ENCODE results near the gene RAPGEF5.
A peak's percentile ranks its signal among the peaks of the same experiment; 100 is the strongest.
"Not testable (repeated sequence)": the region's sequence is repeated elsewhere in the genome, so short reads cannot be mapped to it uniquely, and the experiment has no call there.

RAPGEF5 gene

DNA sequence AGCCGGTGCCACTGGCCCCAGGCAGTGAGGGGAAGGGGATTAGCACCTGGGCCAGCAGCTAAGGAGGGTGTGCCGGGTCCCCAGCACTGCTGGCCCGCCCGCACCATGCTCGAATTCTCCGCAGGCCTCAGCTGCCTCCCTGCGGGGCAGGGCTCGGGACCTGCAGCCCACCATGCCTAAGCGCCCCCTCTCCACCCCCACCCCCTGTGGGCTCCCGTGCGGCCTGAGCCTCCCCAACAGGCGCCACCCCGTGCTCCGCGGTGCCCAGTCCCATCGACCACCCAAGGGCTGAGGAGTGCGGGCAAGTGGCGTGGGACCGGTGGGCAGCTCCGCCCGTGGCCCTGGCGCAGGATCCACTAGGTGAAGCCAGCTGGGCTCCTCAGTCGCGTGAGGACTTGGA lies 266.4 kb downstream of the RAPGEF5 start:
- TF ChIP-seq ZNF274 (IDR thresholded peaks at IDR 0.05; ENCODE audit: low read depth, low read length), result no peak
- H3K4me3 ChIP-seq (ENCODE audit: low read length), result no peak overlapping the region

DNA sequence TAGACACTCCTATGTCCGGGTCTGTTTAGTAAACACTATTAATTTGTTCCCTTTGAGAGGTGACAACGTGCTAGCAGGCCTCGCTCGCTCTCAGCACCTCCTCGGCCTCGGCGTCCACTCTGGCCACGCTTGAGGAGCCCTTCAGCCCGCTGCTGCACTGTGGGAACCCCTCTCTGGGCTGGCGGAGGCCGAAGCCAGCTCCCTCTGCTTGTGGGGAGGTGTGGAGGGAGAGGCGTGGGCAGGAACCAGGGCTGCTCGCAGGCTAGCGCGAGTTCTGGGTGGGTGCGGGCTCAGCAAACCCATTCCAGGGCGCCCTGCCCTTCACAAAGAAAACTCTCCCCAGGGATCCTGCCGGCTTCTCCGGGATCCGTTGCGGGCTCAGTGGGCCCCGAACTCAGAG lies 266.8 kb downstream of the RAPGEF5 start:
- no peak overlapping the region for H3K4me3 ChIP-seq (ENCODE audit: low read length)
- TF ChIP-seq ZNF274 (IDR thresholded peaks at IDR 0.05; ENCODE audit: low read depth, low read length), result no peak

DNA sequence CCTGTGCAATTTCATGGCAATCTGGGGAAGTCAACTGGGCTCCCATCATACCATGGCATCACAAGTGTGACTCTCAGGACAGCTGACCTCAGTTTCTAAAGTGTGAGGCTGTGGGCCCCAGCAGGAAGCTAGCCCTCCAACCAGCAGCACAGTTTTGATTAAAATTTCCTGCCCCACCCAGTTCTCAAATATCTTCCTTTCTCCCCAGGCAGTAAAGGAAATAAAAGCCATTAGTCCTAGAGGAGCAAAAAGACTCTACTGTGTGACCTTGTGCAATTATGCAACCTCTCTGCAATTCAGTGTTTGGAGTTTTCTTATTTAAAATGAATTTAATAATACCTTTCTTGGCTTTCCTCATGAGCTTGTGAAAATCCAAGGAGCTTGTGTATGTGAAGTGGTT lies 268.1 kb downstream of the RAPGEF5 start:
- no peak for TF ChIP-seq ZNF274 (IDR thresholded peaks at IDR 0.05; ENCODE audit: low read depth, low read length)

DNA sequence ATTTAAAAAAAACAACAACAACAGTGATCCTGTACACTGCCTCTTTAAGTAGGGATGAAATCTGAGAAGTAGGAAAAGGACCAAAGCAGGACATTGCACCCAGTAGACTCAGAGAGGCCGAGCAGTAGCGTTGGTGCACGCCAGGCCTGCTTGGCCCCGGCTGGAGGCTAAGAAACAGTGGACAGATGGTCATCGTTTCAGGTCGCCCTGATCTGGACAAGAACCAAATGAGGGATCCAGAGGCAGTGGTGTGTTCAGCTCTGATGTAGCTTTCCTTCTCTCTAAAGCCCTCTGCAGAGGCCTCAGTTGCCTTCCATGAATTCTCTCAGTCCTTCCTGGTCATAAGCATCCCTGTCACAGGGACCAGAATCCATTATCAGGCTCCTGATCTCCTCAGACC lies 269.1 kb downstream of the RAPGEF5 start:
- no peak for TF ChIP-seq ZNF274 (IDR thresholded peaks at IDR 0.05; ENCODE audit: low read depth, low read length)

More for the DNA sequence above, 268.1 kb downstream of the RAPGEF5 start:
- no peak overlapping the region for H3K4me3 ChIP-seq (ENCODE audit: low read length)

DNA sequence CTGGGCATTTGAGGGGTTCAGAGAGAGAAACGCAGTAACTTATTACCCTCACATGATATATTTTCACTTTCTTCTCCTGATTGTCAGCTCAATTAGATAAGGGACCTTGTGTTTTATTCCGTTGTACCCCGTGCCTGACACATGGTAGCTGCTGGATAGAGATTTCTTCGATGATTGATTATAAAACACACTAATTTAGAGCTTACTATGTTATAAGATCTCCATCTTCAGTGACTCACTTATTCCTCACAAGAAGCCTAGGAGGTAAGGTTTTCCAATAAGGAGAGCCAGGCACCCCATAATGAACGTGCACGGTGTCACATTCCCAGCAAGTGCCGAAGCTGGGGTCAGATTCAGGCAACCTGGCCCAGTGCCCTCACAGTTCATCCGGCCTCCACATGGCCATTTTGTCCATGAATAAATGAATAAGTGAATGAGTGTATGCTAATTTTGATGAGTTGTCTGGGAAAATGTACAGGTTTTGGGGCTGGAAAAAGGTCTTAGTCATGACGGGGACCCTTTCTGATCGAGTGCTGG lies 273.2 kb downstream of the RAPGEF5 start:
- peak overlapping the region; percentile 72 for H3K4me3 ChIP-seq (ENCODE audit: low read length)
- TF ChIP-seq ZNF274 (IDR thresholded peaks at IDR 0.05; ENCODE audit: low read depth, low read length), result no peak

More for the DNA sequence above, 269.1 kb downstream of the RAPGEF5 start:
- no peak overlapping the region for H3K4me3 ChIP-seq (ENCODE audit: low read length)

DNA sequence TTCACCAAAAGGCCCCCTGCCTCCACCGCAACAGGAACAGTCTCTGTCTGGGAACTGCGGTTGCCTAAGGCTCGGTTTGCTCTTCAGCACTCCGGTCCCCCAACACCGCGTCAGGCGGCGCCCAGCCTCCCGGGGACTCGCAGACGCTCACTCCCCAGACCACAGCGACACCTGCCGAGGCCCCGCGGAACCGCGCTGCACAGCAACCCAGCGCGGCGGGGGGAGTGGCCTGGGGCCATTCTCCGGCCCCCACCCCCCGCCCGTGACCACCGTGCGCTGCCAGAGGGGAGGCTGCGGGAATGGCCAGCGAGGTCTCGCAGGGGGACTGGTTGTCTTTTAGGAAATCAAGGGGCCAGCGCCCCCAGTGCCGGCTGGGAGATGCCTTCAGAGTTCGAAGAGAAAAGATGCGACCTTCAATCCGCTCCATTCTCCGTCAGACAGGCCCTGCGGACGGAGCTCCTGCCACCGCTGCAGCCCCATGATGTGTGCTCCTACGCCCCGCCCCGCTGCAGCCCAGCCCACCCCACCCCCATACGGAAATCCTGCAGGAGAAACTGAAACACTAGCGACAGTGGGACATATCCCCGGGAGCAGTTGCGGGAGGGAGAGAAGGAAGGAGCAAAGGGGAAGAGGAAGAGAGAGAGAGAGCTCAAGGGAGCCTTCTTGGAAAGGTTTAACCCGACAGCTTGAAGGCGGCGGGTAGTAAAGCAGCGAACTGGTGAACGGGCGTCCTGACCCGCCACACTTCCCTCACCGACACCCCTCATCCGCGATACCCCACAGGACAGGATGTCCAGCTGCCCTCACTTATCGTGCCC lies 273.9 kb downstream of the RAPGEF5 start:
- peak overlapping the region; percentile 72 for H3K4me3 ChIP-seq (ENCODE audit: low read length)
- no peak for TF ChIP-seq ZNF274 (IDR thresholded peaks at IDR 0.05; ENCODE audit: low read depth, low read length)

DNA sequence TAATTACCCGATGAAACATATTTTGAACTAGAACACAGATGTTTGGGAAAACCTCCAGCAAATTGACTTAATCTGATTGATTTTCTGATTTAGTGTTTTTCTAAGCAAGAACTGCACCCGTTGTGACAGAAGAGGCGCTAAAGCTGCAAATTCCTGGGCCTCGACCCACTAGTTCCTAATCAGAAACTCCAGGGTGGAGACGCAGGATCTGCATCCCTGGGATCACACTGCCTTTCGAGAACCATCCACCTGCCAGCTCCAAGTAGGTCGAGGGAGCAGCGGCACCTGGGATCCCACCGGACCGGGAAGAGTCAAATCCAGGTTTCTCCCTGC lies 274.4 kb downstream of the RAPGEF5 start:
- no peak for TF ChIP-seq ZNF274 (IDR thresholded peaks at IDR 0.05; ENCODE audit: low read depth, low read length)
- H3K4me3 ChIP-seq (ENCODE audit: low read length), result peak overlapping the region; percentile 5; the same call in 1 of the 2 replicates

DNA sequence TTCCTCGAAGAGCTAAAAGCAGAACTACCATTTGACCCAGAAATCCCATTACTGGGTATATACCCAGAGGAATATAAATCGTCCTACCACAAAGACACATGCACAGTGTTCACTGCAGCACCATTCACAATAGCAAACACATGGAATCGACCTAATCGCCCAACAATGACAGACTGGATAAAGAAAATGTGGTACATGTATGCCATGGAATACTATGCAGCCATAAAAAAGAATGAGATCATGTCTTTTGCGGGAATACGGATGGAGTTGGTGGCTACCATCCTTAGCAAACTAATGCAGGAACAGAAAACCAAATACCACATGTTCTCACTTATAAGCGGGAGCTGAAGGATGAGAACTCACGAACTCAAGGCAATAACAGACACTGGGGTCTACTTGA lies 276.7 kb downstream of the RAPGEF5 start:
- not testable (repeated sequence) for H3K4me3 ChIP-seq (ENCODE audit: low read length)

DNA sequence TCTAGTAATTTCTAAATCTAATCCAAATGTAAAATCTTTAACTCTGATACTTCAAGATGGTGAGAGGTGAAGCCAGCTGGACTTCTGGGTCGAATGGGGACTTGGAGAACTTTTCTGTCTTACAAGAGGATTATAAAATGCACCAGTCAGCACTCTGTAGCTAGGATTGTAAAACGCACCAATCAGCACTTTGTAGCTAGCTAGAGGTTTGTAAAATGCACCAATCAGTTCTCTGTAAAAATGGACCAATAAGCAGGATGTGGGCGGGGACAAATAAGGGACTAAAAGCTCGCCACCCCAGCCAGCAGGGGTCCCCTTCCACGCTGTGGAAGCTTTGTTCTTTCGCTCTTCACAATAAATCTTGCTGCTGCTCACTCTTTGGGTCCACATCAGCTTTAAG lies 278.1 kb downstream of the RAPGEF5 start:
- not testable (repeated sequence) for H3K4me3 ChIP-seq (ENCODE audit: low read length)

DNA sequence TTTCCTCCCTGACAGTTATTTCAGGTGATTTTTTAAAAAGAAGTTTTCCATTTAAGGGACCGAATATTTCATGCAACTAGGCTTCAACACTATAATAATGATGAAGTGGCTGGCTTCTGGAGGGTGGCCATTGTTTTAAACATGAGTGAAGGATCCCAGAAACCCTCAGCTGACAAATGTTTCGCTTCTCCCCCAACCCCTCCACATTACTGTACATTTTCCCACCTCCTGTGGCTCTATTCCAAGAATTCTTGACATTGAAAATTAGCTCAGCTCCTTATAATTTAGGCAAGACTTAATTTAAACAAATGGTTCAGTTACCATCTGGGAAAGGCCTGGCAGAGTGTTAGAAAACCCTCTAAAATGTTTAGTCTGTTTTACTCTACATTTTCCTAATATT lies 281.4 kb downstream of the RAPGEF5 start:
- no peak overlapping the region for H3K4me3 ChIP-seq (ENCODE audit: low read length)
- no peak for TF ChIP-seq ZNF274 (IDR thresholded peaks at IDR 0.05; ENCODE audit: low read depth, low read length)

DNA sequence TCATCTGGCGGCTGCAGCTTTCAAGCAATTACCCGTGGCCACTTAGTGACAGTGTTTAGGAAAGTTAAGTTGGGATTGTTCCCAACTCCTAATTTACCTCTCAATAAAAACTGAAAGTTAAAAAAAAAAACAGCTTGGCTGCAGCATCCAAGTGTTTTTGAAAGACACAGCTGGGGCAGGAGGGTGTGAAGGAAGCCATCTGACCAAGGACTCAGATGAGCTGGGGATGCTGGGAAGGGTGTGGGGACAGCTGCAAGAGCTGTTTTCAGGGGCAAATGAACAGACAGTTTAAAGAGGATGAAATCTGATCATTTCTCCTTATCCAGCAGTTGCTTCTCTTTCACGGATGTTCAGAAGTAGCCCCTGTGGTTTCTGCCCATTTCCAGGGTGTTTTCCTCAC lies 282.1 kb downstream of the RAPGEF5 start:
- TF ChIP-seq ZNF274 (IDR thresholded peaks at IDR 0.05; ENCODE audit: low read depth, low read length), result no peak
- H3K4me3 ChIP-seq (ENCODE audit: low read length), result no peak overlapping the region

All from GM08714 (cell line).